NCI-H226 (cell line): Measurements from ENCODE around the gene MNX1.

Experiments
- DNase-seq: peaks from one replicate; pipeline ENCODE4 v3.0.0-alpha.2; 2015

Gene MNX1

DNA sequence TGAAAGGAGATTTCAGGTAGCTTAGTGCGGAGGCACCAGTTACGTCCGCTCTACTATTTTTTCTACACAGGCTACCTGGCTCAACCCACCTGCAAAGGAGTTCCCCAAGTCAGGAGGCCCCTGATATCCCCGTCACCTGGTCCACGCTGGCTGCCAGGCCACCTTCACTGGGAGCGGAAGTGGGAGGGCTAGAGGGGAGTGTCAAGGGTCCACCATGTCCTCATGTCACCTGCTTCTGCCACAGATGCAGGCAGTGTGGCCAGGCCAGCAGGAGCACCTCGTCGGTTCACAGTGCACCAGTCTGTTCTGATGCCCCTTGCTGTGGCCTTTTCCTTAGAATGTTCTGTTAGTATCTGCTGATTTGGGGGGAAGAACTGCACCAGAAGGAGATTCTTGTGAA lies 44.1 kb downstream of the MNX1 start:
- DNase-seq, result no peak

GRCh38 chr7:156964971-156965370 lies 45.5 kb downstream of the MNX1 start:
- DNase-seq, result no peak

GRCh38 chr7:156963472-156963871 lies 47.0 kb downstream of the MNX1 start:
- no peak for DNase-seq

GRCh38 chr7:156962897-156963296 lies 47.6 kb downstream of the MNX1 start:
- no peak for DNase-seq

GRCh38 chr7:156962145-156962544 lies 48.3 kb downstream of the MNX1 start:
- no peak for DNase-seq

- no peak for DNase-seq
These were observed 53.7 kb downstream of the MNX1 start for GRCh38 chr7:156956727-156957126.

- no peak for DNase-seq
These were observed 55.5 kb downstream of the MNX1 start for GRCh38 chr7:156954941-156955340.
